ENCODE data around the gene ILK.

- TF ChIP-seq CTCF (IDR thresholded peaks at IDR 0.05 in 2 of 3, conservative IDR thresholded peaks at IDR 0.05 in 1 of 3; ENCODE audit: borderline replicate concordance in 1 of 3, insufficient read depth in 1 of 3, low read depth in 2 of 3, low read length in 2 of 3) (no peak), REST (IDR thresholded peaks at IDR 0.05; ENCODE audit: low read depth) (no peak)
Measured at GRCh38 chr11:6650104-6650503, 46.5 kb downstream of the ILK start.

Measured in HCT116 (cell line).